GM23248 (cell line): ENCODE data around the gene PABPN1L. TPM values are rescaled to one million over a fixed set of nuclear protein-coding genes. Genes with fewer than 3 reads are reported as not detected.
A peak's percentile ranks its signal among the peaks of the same experiment; 100 is the strongest.

Experiments used
- DNase-seq: peaks from one replicate; pipeline ENCODE4 v3.0.0-alpha.2; 2015
- H2AFZ ChIP-seq: fragments of 200-600 bp; sonication (generic); 2 replicates; pipeline ENCODE4 v1.6.1; 2016; ENCODE audit warnings: antibody characterized with exemption
- H3F3A ChIP-seq: fragments of 200-600 bp; sonication (generic); 2 replicates; pipeline ENCODE4 v1.6.1; 2016; ENCODE audit warnings: mild to moderate bottlenecking, antibody characterized with exemption, mixed run types; ENCODE audit not compliant: insufficient read depth
- H3K27ac ChIP-seq: fragments of 200-600 bp; sonication (generic); 2 replicates; pipeline ENCODE4 v1.5.1; 2016; ENCODE audit warnings: mild to moderate bottlenecking
- H3K27me3 ChIP-seq: fragments of 200-600 bp; sonication (generic); replicated peaks from 2 replicates; pipeline ENCODE4 v1.6.1; 2016; ENCODE audit warnings: mild to moderate bottlenecking; ENCODE audit not compliant: insufficient read depth
- H3K36me3 ChIP-seq: fragments of 200-600 bp; sonication (generic); 2 replicates; pipeline ENCODE4 v1.6.1; 2016; ENCODE audit warnings: low read depth, mild to moderate bottlenecking
- H3K4me1 ChIP-seq: fragments of 200-600 bp; sonication (generic); 2 replicates; pipeline ENCODE4 v1.6.1; 2016; ENCODE audit warnings: mild to moderate bottlenecking; ENCODE audit not compliant: insufficient read depth
- H3K4me2 ChIP-seq: fragments of 200-600 bp; sonication (generic); one replicate; pipeline ENCODE4 v1.6.1; 2016; ENCODE audit warnings: mild to moderate bottlenecking; ENCODE audit not compliant: unreplicated experiment
- H3K4me3 ChIP-seq: fragments of 200-600 bp; sonication (generic); 2 replicates; pipeline ENCODE4 v1.5.1; 2016; ENCODE audit warnings: mild to moderate bottlenecking
- H3K79me2 ChIP-seq: fragments of 200-600 bp; sonication (generic); 2 replicates; pipeline ENCODE4 v1.6.1; 2016; ENCODE audit warnings: mild to moderate bottlenecking; ENCODE audit not compliant: insufficient read depth
- H3K9ac ChIP-seq: fragments of 200-600 bp; sonication (generic); 2 replicates; pipeline ENCODE4 v1.6.1; 2016; ENCODE audit warnings: mild to moderate bottlenecking
- H3K9me2 ChIP-seq: fragments of 200-600 bp; sonication (generic); 2 replicates; pipeline ENCODE4 v1.6.1; 2016; ENCODE audit warnings: mixed run types, mild to moderate bottlenecking, moderate library complexity; ENCODE audit not compliant: insufficient read depth
- H3K9me3 ChIP-seq: fragments of 200-600 bp; sonication (generic); one replicate; pipeline ENCODE4 v1.6.1; 2017; ENCODE audit warnings: low read depth
- H4K20me1 ChIP-seq: fragments of 200-600 bp; sonication (generic); 2 replicates; pipeline ENCODE4 v1.6.0; 2016; ENCODE audit not compliant: insufficient read depth
- EZH2 ChIP-seq: fragments of 200-600 bp; sonication (generic); IDR thresholded peaks from 2 replicates; pipeline ENCODE4 v1.6.1; 2018; ENCODE audit warnings: antibody characterized with exemption, mild to moderate bottlenecking; ENCODE audit not compliant: insufficient read depth, poor library complexity, severe bottlenecking
- EZH2phosphoT487 ChIP-seq: fragments of 200-600 bp; sonication (generic); IDR thresholded peaks from 2 replicates; pipeline ENCODE4 v1.6.1; 2018; ENCODE audit warnings: antibody characterized with exemption, moderate library complexity, mild to moderate bottlenecking, low read depth; ENCODE audit not compliant: insufficient read depth
- WGBS, 2 experiments: methylation state at CpG; one replicate each; pipeline ENCODE4 v1.1.6; 2015 to 2017; ENCODE audit warnings: low lambda C conversion rate in 2 of 2, low coverage in 1 of 2; ENCODE audit errors: missing lambda C conversion rate in 2 of 2; 5-methylcytosine and 5-hydroxymethylcytosine counted together
- in situ Hi-C: fragments of 300-500 bp; cut with MboI; formaldehyde crosslinking; loops from 2 replicates; pipeline ENCODE4 v1.15.0; 2020
- polyA plus RNA-seq: library from polyadenylated mRNA; unstranded; fragments of >200 nt; fragmentation: Nextera tagmentation; extraction: Ambion mirVana; gene quantifications from 2 replicates; pipeline ENCODE4 v1.2.1, GENCODE V29; 2016
- total RNA-seq: library from RNA; depleted of rRNA; stranded (reverse); fragments of >200 nt; shearing (Covaris generic); gene quantifications from 2 replicates; pipeline ENCODE4 v1.2.3, GENCODE V29; 2014

Gene PABPN1L
- total and polyA plus RNA-seq, 2 experiments from 2014 or later: not detected

DNA sequence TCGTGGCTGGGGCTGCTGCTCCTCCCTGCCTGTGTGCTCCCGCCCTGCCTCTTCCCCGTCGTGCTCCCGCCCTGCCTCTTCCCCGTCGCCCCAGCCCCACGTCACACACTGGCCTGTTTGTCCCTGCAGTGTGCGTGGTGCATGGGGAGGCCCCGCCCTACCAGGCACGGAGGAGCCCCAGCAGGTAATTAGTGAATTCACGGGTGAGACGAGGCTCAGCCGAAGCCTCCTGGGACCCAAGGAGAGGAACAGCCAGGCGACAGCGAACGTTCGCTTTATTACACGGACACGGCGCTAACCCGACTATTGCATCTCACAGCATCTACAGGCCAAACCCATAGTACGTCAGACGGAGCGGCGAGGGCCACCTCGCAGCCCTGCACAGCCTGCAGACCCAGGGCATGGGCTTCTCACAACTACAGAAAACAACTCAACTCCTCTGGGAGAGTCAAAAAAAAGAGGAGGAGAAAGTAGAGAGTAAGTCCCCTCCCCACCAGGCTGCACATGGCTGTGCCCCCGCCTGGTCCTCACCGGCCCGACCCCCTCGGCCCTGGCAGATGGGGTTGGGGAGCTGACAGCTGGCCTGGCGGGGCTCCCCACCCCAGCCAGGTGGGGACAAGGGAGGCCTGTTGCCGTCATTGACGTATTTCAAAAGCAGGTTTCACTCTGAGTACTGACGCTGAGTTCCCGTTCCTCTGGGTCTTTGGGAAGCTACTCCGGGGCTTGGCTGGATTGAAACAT is 4.3 kb upstream of the PABPN1L start:
- in situ Hi-C loops: no loop called here
- DNase-seq: no peak
- WGBS, 2 experiments: 36% methylated on average over 36 to 37 of the region's 37 CpGs
- no peak overlapping the region for H3K9ac ChIP-seq
- no peak overlapping the region for H3K4me2 ChIP-seq
- H3K4me3 ChIP-seq: no peak overlapping the region
- no peaks in the 10 kb centered on the region for H3K9me3 ChIP-seq
- H4K20me1 ChIP-seq: no peaks in the 10 kb centered on the region
- H3K79me2 ChIP-seq: no peaks in the 10 kb centered on the region
- no peaks in the 10 kb centered on the region for H3K4me1 ChIP-seq
- no peak for TF ChIP-seq EZH2phosphoT487
- no peak for TF ChIP-seq EZH2
- no peaks in the 10 kb centered on the region for H3F3A ChIP-seq
- H3K27me3 ChIP-seq: peaks cover 11% of the 10 kb centered on the region
- no peak overlapping the region for H3K27ac ChIP-seq
- no peak overlapping the region for H2AFZ ChIP-seq
- H3K9me2 ChIP-seq: no peaks in the 10 kb centered on the region
- no peaks in the 10 kb centered on the region for H3K36me3 ChIP-seq

DNA sequence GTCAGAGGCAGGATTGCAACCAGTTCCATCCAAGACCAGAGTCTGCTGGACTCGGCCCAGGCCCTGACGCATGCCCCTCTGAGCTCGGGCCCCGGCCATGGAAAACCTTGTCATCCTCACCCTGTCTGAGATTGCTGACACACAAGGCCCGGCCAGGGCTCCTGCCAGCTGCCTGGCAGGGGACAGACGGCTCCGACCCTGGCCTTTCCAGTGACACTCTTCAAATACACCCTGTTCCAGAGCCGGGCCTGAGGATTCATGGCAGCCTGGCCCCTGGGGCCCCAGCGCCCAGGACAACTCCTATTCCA is 3.2 kb upstream of the PABPN1L start:
- H3K4me2 ChIP-seq: no peak overlapping the region
- no peaks in the 10 kb centered on the region for H3K9me2 ChIP-seq
- H2AFZ ChIP-seq: no peak overlapping the region
- no peaks in the 10 kb centered on the region for H3F3A ChIP-seq
- 38 to 50% methylated on average over 7 to 9 of the region's 9 CpGs for WGBS, 2 experiments
- H3K27me3 ChIP-seq: peaks cover 11% of the 10 kb centered on the region
- peak; percentile 58 for DNase-seq
- H3K27ac ChIP-seq: no peak overlapping the region
- no peak overlapping the region for H3K9ac ChIP-seq
- no peak overlapping the region for H3K4me3 ChIP-seq
- no peaks in the 10 kb centered on the region for H3K79me2 ChIP-seq
- in situ Hi-C loops: no loop called here
- H3K9me3 ChIP-seq: no peaks in the 10 kb centered on the region
- H3K36me3 ChIP-seq: no peaks in the 10 kb centered on the region
- no peaks in the 10 kb centered on the region for H4K20me1 ChIP-seq
- H3K4me1 ChIP-seq: no peaks in the 10 kb centered on the region
- TF ChIP-seq EZH2 (no peak), EZH2phosphoT487 (no peak)

DNA sequence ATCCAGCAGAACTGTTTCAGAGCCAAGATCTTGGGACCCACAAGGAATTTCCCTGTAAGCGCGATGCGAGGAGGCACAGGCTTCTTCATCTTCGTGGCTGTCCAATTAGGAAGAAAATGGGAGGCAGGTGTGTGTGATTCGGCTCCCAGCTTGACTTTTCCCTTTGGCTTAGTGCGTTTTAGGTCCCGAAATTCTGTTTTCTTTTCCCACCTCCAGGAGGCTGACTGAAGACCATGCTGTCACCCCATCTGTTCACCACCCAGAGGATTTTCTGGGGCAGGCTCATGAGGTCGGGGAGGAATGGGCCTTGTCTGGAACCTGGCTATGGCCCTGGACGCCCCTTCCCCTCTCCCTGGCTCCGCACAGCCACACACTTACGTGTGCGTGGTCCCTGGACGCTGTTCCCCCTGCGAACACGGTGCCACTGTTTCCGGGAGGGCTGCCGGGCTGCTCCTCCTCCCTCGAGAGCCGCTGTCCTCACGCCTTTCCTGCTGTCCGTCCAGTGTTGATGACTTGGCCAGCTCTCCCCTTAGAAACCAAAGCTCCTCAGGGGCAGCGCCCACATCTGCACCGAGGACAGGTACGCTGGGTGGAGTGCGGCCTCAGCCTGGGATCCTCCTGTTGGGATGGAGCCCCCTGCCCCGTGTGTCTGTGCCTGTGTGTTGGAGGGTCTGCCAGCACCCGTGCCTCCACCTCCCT is 2.7 kb upstream of the PABPN1L start:
- no peak overlapping the region for H3K27ac ChIP-seq
- no peak overlapping the region for H3K4me2 ChIP-seq
- no peak overlapping the region for H3K4me3 ChIP-seq
- no peaks in the 10 kb centered on the region for H3F3A ChIP-seq
- no peaks in the 10 kb centered on the region for H3K4me1 ChIP-seq
- no peak overlapping the region for H3K9ac ChIP-seq
- in situ Hi-C loops: no loop called here
- no peaks in the 10 kb centered on the region for H3K9me2 ChIP-seq
- no peaks in the 10 kb centered on the region for H4K20me1 ChIP-seq
- H3K27me3 ChIP-seq: peaks cover 11% of the 10 kb centered on the region
- H3K9me3 ChIP-seq: no peaks in the 10 kb centered on the region
- TF ChIP-seq EZH2phosphoT487: no peak
- DNase-seq: no peak
- no peaks in the 10 kb centered on the region for H3K36me3 ChIP-seq
- 72 to 76% methylated on average over 27 of the region's 27 CpGs for WGBS, 2 experiments
- H3K79me2 ChIP-seq: no peaks in the 10 kb centered on the region
- no peak overlapping the region for H2AFZ ChIP-seq

DNA sequence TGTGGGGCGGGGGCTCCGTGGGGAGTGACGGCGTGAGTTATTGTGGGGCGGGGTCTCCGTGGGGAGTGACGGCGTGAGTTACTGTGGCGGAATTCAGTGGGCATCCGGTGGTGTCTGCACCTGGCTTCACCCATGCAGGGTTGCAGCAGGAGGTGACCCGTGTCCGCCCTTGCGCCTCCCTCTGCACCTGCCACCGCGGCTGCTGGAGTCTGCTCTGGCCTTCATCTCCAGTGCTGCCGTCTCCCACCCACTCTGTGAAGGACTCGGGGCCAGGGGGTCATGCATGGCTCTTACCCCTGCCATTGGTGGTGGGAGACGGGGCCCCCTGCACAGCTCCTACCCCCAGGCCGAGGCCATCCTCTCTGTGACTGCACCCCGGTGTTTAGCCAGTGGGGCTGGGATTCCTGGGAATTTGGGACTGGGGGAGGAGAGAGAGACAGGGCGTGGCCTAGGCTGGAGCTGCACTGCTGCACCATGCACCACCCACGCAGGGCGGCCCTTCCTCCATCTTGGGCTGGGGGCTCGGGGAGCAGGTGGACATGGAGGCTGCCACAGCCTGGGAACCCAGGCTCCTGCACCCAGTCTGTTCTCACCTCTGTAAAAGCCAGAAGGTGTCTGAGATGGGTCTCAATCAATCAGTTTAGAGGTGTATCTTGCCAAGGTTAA is 1.3 kb upstream of the PABPN1L start:
- H3K9ac ChIP-seq: no peak overlapping the region
- no peaks in the 10 kb centered on the region for H3K9me3 ChIP-seq
- no peaks in the 10 kb centered on the region for H3K36me3 ChIP-seq
- H3K4me2 ChIP-seq: no peak overlapping the region
- H3K4me3 ChIP-seq: no peak overlapping the region
- TF ChIP-seq EZH2 (no peak), EZH2phosphoT487 (no peak)
- H3K27me3 ChIP-seq: peaks cover 11% of the 10 kb centered on the region; the same call in 1 of the 2 replicates
- H3K4me1 ChIP-seq: no peaks in the 10 kb centered on the region
- H3F3A ChIP-seq: no peaks in the 10 kb centered on the region
- no peak overlapping the region for H2AFZ ChIP-seq
- 82 to 85% methylated on average over 17 to 24 of the region's 24 CpGs for WGBS, 2 experiments
- no peaks in the 10 kb centered on the region for H3K9me2 ChIP-seq
- H4K20me1 ChIP-seq: no peaks in the 10 kb centered on the region
- H3K27ac ChIP-seq: no peak overlapping the region
- in situ Hi-C loops: no loop called here
- no peak for DNase-seq
- no peaks in the 10 kb centered on the region for H3K79me2 ChIP-seq
